Peyer's patch (tissue), 4 donors: ENCODE data around the gene CLCN2.

ENCODE experiments used
- CTCF ChIP-seq, 6 experiments: fragments of 450-650 bp in 4 of 6; fragments of 200-600 bp in 2 of 6; sonication (generic) in 1 of 6; IDR thresholded peaks; one replicate each; pipeline ENCODE4 v1.5.1; 2017 to 2019; ENCODE audit warnings: antibody characterized with exemption in 6 of 6, mild to moderate bottlenecking in 3 of 6, moderate library complexity in 1 of 6
- POLR2A ChIP-seq, 2 donors: fragments of 450-650 bp; IDR thresholded peaks; one replicate each; pipeline ENCODE4 v1.5.1; 2017; ENCODE audit warnings: antibody characterized with exemption in 2 of 2, mild to moderate bottlenecking in 2 of 2, moderate library complexity in 2 of 2

- TF ChIP-seq CTCF (IDR thresholded peaks at IDR 0.05) = peak; percentile 25 to 58 (median 50)
- TF ChIP-seq POLR2A (IDR thresholded peaks at IDR 0.05) = peak; percentile 60 to 83
These were observed 1.5 kb upstream of the CLCN2 start for GRCh38 chr3:184362668-184363546.
